Middle frontal gyrus (tissue), 1 donor: Measurements from ENCODE around the gene ELOF1.
A peak's percentile ranks its signal among the peaks of the same experiment; 100 is the strongest.
"Not testable (repeated sequence)": the region's sequence is repeated elsewhere in the genome, so short reads cannot be mapped to it uniquely, and the experiment has no call there.

Experiments used
- DNase-seq: peaks from one replicate; pipeline ENCODE4 v3.0.0-alpha.2; 2015; ENCODE audit warnings: low spot score; ENCODE audit errors: extremely low spot score

ELOF1 gene

DNA sequence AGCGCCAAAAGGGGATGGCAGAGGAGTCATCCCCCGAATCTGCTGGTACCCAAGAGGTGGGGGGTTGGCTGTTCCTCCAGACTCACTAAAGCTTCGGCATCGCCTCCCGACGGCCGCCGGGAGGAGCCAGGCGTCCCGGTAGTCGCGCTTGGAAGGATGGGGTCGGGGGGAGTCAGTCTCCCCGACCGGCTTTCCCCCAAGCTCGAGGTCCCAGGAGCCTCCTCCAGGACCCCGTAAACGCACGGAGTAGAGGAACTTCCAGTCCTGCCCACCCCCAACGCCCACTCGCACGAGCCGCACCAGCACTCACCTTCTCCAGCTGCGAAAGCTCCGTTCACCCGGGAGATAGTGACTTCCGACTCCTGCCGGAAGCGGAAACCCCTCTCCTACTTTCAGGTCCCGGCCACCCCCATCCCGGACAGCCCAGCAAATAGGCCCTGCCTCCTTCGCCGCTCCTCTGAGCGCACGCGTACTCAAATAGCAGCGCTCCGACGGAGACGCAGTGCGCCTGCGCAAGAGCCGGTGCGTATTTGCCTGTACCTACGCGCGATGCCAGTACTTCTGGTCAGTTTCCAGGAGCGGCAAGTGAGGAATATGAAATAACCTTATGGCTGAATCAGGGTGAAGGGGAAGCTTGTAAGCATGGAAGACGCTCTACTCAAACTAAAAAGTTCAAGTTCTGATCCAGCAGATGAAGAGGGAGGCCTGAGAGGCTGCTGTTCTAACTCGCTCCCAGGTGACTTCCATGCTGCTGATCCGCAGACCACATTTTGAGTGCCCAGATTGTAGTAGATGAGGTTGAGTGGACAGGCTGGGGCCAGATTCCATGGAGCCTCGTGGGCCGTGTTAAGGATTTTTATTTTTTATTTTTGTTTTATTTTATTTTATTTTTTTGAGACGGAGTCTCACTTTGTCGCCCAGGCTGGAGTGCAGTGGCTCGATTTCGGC, at the start of gene ELOF1:
Gene ELOF1, minus strand, starts transcription at position 350 of the 948 bp plus-strand sequence. CDS start 4,883 bp downstream, outside the sequence.
- peak; percentile 98 for DNase-seq

DNA sequence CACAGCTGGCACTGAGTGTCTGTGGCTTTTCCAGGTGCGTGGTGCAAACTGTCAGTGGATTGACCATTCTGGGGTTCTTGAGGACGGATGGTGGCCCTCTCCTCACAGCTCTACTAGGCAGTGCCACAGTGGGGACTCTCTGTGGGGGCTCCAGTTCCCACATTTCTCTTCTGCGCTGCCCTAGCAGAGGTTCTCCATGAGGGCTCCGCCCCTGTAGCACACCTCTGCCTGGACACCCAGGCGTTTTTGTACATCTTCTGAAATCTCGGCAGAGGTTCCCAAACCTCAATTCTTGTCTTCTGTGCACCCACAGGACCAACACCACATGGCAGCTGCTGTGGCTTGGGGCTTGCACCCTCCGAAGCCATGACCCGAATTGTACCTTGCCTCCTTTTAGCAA, 47.5 kb upstream of the ELOF1 start:
- no peak for DNase-seq

DNA sequence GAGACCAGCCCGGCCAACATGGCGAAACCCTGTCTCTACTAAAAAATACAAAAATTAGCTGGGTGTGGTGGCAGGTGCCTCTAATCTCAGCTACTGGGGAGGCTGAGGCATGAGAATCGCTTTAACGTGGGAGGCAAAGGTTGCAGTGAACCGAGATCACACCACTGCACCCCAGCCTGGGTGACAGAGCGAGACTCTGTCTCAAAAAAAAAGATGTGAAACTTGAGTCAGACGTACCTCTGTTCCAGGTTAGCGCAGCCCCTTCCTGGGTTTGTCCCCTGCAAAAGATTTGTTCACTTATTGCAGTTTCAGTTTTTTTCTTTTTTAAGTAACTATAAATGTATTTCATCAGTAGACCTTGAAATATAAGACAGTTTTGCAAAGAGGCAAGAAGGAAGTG, 40.7 kb upstream of the ELOF1 start:
- not testable (repeated sequence) for DNase-seq

DNA sequence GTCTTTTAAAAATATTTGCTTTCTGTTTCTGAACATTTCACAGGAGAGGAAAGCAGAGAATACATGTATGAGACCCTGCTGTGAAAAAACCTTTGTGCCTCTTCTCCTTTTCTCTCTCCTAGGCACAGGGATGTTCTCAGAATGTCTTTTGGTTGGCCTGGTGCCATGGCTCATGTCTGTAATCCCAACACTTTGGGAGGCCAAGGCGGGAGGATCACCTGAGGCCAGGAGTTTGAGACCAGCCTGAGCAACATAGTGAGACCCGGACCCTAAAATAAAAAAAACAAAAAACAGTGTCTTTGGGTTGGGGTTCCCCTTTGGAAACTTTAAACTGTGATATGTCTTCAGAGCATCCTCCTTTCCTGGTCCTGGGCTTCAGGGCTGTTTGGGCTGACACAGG, 39.7 kb upstream of the ELOF1 start:
- no peak for DNase-seq

DNA sequence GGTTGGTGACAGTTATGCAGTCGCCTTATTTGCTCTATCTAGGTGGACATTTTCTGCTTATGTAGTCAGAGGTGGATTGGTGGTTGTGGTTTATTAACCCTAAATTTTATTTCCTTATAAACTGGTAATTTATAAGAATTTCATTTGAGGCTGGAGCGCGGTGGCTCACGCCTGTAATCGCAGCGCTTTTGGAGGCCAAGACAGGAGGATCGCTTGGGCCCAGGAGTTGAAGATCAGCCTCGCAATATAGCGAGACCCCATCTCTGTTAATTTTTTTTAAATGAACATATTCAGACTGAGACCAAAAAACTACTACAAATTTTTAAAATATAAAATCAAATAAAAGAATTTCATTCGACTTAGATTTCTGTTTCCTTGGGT, 39.1 kb upstream of the ELOF1 start:
- no peak for DNase-seq

DNA sequence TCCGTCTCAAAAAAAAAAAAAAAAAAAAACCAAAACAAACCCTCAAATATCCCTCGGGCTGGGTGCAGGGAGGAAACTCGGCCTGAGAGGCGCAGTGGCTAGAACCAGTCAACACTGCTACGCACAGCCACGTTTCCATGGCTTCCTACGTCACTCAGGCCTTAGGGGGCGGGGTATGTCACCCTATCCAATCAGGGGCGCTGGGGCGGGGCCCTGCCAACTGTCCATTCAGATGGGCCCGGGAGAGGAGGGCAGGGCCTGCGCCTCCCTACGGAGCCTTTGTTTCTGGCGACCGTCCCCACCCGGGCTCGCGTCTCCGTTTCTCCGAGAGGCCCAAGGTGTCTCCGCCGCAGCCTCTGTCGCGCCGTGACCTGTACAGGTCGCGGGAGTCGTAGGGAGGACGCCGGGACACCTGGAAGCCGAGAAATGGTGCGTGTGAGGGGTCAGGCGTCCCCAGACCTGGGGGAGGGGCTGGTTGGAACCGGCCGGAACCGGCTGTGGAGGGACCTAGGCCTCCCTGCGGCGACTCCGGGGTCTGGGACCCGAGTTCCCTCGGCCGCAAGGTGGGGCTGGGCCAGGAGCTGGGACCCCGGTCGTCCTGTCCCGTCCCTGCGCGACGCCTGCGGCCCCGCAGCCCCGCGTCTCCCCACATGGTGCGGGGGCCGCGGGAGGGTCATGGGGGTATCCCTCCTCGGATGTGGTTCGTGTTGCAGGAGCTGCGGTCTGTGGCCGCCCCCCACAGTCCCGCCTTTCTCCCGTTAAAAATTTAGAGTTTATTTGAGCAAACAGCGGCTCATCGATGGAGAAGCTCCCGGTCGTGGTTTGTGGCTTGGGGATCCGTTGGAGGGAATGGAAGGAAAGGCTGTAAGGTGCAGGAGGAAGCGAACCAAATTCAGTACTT, 38.4 kb upstream of the ELOF1 start, which contains the start of gene ZNF627:
Gene ZNF627, plus strand, starts transcription at position 282 of the 901 bp plus-strand sequence. Its CDS starts 145 bp downstream, at position 427.
- peak; percentile 96 for DNase-seq

DNA sequence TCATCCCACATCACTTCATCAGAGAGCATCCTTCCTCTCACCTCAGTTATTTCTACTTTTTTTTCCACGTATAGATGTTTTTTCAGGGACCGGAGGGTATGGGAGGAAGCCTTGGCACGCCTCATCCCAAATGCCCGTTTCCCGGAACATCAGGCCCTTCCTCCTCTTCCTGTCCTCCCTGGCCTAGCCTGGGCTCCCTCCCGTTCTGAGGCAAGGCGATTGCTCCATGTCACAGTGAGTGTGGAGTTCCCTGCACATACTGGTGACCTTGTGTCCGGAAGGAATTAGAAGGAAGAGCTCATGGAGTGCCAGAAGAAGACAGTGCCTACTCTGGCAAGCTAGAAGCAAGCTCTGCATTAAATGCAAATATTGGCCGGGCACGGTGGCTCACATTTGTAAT, 37.1 kb upstream of the ELOF1 start:
- DNase-seq = no peak

DNA sequence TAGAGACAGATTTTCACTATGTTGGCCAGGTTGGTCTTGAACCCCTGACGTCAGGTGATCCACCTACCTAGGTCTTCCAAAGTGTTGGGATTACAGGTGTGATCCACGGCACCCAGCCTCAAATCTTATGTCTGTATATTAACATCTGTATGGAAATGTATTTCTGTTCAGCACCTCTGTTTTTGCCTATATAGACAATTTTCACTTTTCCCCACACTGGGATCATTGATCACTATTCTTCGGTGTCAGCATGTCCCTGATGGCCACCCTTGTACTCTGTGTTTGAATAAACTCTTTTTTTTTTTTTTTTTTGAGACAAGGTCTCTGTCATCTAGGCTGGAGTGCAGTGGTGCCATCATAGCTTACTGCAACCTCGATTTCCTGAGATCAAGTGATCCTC, 35.1 kb upstream of the ELOF1 start:
- no peak for DNase-seq

DNA sequence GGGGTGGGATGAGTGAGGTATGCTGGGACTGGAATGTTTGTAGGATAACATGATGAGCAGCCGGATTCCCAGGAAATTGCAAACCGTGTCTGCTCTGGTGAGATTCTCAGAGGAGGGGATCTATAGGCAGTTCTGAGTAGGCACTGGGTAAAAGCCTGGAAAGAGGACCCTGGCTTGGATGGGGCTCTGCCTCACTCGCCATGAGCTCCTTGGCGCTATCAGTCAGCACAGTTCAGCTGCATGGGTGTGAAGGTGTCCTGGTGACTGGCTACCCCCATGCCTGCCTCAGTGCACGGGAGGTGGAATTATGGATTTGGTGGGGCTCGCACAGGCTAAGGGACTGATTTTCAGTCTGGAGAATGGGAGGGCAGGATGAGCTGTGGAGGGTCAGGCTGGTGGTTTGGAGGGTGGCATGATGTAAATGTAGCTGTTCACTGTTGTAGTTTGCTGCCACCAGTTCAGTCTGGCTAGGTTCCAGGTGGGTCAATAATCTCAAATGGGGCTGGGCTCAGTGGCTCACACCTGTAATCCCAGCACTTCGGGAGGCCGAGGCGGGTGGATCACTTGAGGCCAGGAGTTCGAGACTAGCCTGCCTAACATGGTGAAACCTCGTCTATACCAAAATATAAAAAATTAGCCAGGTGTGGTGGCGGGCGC, 29.1 kb upstream of the ELOF1 start:
- no peak for DNase-seq

DNA sequence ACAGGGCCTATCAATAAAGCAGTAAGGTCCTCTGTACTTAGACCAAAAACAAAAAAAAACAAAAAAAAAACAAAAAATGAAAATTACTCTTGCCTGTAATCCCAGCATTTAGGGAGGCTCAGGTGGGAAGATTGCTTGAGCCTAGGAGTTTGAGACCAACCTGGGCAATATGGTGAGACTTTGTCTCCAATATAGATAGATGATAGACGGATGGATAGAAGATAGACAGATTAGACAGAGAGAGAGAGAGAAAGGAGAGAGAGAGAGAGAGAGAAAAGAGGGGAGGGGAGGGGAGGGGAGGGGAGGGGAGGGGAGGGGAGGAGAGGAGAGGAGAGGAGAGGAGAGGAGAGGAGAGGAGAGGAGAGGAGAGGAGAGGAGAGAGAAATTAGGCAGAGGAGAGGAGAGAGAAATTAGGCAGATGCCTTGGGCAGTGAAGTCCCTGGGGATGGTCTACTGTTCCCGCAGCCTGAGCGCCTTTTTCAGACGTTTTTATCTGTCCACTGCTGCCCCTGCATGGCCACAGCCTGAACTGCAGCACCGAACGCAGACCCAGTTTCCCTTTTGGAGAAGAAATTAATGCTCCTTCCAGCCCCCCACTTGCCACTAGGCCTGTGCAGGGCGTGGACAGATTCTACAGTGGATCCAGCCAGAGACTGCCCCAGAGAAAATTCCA, 28.4 kb upstream of the ELOF1 start:
- DNase-seq = peak; percentile 12

DNA sequence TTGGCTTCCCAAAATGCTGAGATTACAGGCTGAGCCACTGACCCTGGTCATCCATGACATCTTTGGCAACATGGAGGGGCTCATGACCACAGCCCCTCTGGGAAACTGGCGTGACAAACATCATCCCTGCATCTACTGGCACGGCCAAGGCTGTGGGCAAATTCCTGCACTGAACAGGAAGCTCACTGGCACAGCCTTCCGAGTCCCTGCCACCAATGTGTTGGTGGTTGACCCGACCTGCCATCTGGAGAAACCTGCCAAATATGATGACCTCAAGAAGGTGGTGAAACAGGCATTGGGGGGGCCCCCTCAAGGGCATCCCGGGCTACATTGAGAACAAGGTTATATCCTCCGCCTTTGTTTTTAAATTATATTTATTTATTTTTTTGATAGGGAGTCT, 27.3 kb upstream of the ELOF1 start:
- DNase-seq = no peak

DNA sequence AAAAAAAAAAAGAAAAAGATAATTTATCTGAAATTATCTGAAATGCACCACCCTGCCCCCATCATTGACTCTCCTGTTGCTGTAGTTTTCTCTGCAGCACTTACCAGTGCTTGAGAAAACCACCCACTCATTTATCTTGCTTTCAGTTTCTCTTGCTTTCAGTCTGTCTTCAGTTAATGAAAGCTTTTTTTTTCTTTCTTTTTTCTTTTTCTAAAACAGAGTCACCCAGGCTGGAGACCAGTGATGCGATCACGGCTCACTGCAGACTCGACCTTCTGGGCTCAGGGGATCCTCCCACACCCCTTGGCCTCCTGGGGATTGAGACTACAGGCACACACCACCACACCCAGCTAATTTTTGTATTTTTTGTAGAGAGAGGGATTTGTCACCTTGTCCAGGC, 22.7 kb upstream of the ELOF1 start:
- DNase-seq = no peak

DNA sequence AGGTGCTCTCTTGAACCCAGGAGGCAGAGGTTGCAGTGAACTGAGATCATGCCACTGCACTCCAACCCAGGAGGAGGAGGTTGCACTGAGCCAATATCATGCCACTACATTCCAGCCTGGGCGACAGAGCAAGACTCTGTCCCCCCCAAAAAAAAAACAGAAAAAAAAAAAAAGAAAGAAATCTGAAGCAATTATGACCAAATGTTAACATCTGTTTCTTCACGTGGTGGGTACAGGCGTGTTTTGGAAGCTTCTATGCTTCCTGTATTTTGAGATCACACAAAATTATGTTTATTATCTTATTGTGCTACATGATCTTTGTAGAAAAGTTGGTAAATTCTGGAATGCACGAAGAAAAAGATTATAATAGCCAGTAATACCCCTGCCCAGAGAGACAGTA, 21.1 kb upstream of the ELOF1 start:
- no peak for DNase-seq

DNA sequence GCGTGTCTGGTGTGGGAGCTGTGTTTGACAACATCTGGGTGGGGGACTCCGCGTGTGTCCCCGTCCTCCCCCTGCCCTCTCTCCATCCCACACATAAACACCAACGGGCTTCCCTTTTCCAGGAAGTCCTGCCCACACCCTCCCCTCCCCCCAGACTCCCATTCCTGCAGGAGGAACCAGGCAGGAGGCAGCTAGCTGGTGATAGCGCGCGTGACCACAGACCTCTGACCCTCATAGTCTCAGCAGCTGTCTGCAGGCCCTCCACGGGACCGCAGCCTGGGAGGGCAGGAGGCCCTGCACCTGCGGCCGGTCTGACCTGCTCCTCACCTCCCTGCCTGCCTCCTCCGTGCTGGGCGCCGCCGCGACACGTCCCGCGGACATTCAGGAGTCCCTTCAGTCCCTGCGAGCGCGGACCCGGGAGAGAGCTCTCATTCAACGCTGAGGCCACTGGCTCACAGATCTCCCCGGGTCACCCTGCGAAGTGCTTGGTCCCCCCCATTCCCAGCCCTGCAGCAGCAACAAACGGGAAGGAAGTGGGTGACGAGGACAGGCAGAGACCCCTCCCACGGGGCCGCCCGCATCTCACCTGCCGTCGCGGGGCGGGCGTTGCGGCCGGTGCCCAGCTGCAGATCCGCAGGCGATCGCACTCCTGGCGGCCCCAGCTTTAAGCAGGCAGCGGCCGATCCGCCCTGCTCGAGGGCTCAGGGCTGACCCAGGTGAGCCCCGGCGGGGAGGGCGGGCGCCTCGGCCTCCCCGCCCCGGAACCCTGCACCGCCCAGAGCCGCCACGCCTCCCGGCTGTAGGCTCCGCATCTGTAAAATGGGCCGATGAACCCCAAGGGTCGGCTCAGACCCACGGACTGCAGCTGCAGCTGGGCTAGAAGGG, 19.5 kb upstream of the ELOF1 start:
- DNase-seq = no peak

DNA sequence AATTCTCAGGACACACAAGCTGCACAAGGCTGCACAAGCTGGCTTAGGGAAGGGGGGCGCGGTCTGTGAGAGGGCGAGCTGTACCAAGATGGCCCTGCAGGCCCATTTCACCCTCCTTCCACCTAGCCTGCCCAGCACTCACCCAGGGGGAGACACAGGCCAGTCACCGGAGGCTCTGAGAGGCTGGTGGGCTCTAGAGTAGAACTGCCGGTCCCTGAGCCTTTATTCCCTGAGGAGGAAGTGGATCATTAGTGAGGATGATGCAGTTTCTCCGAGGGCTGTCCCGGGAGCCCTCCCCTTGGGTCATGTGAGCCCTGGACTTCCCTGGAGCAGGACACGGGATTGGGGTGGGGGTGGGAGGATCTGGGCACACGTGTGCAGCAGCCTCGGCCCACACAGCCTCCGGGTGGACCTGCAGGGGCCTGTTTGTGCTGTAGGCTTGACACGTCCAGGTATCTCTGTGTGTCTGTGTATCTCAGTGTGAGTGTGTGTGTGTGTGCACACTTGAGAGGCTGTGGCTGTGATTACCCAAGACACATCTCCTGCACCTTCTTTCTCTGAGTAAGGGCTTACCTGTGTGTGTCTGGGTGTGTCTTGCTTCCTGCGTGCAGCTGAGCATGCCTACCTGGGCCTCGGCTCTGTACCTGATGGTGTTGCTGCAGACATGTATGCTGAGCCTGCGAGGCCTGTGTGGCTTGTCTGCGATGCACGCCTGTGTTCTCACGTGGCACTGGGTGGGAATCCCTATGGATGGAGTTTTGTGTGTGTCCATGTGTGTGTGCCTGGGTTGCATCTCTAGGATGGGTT, 18.6 kb upstream of the ELOF1 start, which contains the start of gene ACP5:
Gene ACP5, minus strand, starts transcription at position 195 of the 807 bp plus-strand sequence. CDS start 328 bp downstream, outside the sequence.
- DNase-seq = no peak

DNA sequence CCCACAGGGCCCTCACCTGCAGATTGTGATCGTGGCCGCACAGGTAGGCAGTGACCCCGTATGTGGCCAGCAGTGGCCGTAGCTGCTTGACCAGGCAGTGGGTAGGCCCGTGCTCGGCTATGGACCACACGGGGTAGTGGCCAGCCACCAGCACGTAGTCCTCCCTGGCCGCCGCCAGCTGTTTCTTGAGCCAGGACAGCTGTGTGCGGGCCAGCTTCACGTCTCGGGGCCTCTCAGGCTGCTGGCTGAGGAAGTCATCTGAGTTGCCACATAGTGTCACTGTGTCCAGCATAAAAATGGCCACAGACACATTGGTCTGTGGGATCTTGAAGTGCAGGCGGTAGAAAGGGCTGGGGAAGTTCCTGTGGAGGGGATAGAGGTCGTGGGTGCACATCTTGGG, 17.2 kb upstream of the ELOF1 start:
- no peak for DNase-seq

DNA sequence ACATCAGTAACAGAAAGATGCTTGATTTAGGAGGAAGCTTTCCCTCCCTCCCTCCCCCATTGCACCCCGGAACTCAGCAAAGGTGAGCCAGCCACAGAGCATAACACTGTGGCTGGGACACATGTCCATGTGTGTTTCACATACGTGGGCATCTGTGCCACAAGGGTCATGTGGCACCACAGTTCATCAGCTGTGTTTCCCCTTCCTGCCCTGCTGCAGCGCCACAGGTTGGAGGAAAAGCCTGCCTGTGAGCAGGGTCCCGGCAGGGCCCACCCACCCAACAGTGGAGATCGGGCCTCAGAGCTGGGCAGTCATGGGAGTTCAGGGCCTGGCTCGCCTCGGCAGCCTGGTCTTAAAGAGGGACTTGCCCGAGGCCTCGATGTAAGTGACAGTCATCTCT, 15.7 kb upstream of the ELOF1 start:
- no peak for DNase-seq

DNA sequence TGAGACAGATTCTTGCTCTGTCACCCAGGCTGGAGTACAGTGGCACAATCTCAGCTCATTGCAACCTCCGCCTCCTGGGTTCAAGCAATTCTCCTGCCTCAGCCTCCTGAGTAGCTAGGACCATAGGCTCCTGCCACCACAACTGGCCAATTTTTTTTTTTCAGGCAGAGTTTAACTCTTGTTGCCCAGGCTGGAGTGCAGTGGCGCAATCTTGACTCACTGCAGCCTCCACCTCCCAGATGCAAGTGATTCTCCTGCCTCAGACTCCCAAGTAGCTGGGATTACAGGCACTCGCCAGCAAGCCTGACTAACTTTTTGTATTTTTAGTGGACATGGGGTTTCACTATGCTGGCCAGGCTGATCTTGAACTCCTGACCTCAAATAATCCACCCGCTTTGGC, 14.7 kb upstream of the ELOF1 start:
- not testable (repeated sequence) for DNase-seq

DNA sequence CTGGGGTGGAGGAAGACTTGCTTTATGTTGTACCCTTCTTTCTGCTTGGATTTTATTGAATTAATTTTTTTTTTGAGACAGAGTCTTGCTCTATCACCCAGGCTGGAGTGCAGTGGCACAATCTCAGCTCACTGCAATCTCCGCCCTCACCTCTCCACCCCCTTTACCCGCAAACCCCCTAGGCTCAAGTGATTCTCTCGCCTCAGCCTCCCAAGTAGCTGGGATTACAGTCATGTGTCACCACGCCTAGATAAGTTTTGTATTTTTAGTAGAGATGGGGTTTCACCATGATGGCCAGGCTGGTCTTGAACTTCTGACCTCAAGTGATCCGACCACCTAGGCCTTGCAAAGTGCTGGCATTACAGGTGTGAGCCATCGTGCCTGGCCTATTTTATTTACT, 14.3 kb upstream of the ELOF1 start:
- DNase-seq = not testable (repeated sequence)
